H1 (cell line): ENCODE measurements around the gene RBMX2. TPM values are rescaled to one million over a fixed set of nuclear protein-coding genes. Genes with fewer than 3 reads are reported as not detected.

ENCODE experiments used
- HDAC6 ChIP-seq: IDR thresholded peaks from one replicate; pipeline ENCODE4 v1.7.1; 2012; ENCODE audit warnings: low read depth, mild to moderate bottlenecking, inconsistent platforms, low read length, moderate library complexity
- KDM5A ChIP-seq: fragments of 200-600 bp; IDR thresholded peaks from 2 replicates; pipeline ENCODE4 v1.7.1; 2012; ENCODE audit warnings: mild to moderate bottlenecking, low read length, inconsistent platforms, mixed read lengths
- POLR2A ChIP-seq, 2 experiments: IDR thresholded peaks; 1 replicate in 1 of 2; 2 replicates in 1 of 2; pipeline ENCODE4 v1.6.1; 2011; ENCODE audit warnings: low read depth in 2 of 2, low read length in 2 of 2, mild to moderate bottlenecking in 2 of 2; ENCODE audit errors: control extremely low read depth in 1 of 2
- polyA plus RNA-seq, 7 experiments: library from polyadenylated mRNA; depleted of rRNA in 3 of 7; stranded (reverse) in 5 of 7; unstranded in 2 of 7; fragments of >200 nt in 5 of 7; fragments of 200-250 nt in 2 of 7; gene quantifications; 1 replicate in 5 of 7; 2 replicates in 1 of 7; 4 replicates in 1 of 7; pipeline versions ENCODE4 v1.2.1 to v1.2.3, GENCODE V29; 2011 to 2013; ENCODE audit warnings: missing spikeins in 2 of 7, mixed read lengths in 2 of 7
- total RNA-seq: library from RNA; stranded (reverse); fragmentation: NEBNext Ultra II Directional; extraction: Animal tissue kit (Norgen Biotek cat#: 25700); gene quantifications from 2 replicates; pipeline ENCODE4 v1.2.1, GENCODE V29; 2021
- TF ChIP-seq, protein P1 (sequence below): fragments of 300-600 bp; sonication (generic); IDR thresholded peaks from 2 replicates; pipeline ENCODE4 v1.7.1; 2012; ENCODE audit warnings: low read length, moderate library complexity, mild to moderate bottlenecking, inconsistent platforms; ENCODE audit not compliant: insufficient replicate concordance

RBMX2 gene
- total and polyA plus RNA-seq, 2 of the 8 experiments (the other 6 are each of a cell fraction or from before 2014, with no cell fraction given), result 10.8 to 23.2 TPM

DNA sequence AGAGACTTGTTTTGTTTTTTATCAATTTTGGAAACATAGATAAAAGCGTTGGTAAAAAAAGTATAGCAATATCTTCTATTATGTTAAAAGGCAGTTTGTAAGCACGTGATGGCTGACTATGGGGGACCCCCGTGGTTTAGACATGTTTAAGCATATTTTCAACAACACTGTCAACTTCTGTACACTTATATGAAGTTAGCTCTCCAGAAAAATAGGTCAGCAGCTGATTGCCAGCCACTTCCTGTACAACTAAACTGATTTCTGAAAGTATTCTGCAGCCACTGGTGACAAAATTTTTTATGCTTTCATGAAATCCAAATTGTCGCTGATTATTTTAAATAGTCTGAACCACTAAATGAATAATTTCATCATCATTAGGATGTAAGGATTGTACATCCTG lies 45.2 kb downstream of the RBMX2 start (continued):
- TF ChIP-seq, protein P1, sequence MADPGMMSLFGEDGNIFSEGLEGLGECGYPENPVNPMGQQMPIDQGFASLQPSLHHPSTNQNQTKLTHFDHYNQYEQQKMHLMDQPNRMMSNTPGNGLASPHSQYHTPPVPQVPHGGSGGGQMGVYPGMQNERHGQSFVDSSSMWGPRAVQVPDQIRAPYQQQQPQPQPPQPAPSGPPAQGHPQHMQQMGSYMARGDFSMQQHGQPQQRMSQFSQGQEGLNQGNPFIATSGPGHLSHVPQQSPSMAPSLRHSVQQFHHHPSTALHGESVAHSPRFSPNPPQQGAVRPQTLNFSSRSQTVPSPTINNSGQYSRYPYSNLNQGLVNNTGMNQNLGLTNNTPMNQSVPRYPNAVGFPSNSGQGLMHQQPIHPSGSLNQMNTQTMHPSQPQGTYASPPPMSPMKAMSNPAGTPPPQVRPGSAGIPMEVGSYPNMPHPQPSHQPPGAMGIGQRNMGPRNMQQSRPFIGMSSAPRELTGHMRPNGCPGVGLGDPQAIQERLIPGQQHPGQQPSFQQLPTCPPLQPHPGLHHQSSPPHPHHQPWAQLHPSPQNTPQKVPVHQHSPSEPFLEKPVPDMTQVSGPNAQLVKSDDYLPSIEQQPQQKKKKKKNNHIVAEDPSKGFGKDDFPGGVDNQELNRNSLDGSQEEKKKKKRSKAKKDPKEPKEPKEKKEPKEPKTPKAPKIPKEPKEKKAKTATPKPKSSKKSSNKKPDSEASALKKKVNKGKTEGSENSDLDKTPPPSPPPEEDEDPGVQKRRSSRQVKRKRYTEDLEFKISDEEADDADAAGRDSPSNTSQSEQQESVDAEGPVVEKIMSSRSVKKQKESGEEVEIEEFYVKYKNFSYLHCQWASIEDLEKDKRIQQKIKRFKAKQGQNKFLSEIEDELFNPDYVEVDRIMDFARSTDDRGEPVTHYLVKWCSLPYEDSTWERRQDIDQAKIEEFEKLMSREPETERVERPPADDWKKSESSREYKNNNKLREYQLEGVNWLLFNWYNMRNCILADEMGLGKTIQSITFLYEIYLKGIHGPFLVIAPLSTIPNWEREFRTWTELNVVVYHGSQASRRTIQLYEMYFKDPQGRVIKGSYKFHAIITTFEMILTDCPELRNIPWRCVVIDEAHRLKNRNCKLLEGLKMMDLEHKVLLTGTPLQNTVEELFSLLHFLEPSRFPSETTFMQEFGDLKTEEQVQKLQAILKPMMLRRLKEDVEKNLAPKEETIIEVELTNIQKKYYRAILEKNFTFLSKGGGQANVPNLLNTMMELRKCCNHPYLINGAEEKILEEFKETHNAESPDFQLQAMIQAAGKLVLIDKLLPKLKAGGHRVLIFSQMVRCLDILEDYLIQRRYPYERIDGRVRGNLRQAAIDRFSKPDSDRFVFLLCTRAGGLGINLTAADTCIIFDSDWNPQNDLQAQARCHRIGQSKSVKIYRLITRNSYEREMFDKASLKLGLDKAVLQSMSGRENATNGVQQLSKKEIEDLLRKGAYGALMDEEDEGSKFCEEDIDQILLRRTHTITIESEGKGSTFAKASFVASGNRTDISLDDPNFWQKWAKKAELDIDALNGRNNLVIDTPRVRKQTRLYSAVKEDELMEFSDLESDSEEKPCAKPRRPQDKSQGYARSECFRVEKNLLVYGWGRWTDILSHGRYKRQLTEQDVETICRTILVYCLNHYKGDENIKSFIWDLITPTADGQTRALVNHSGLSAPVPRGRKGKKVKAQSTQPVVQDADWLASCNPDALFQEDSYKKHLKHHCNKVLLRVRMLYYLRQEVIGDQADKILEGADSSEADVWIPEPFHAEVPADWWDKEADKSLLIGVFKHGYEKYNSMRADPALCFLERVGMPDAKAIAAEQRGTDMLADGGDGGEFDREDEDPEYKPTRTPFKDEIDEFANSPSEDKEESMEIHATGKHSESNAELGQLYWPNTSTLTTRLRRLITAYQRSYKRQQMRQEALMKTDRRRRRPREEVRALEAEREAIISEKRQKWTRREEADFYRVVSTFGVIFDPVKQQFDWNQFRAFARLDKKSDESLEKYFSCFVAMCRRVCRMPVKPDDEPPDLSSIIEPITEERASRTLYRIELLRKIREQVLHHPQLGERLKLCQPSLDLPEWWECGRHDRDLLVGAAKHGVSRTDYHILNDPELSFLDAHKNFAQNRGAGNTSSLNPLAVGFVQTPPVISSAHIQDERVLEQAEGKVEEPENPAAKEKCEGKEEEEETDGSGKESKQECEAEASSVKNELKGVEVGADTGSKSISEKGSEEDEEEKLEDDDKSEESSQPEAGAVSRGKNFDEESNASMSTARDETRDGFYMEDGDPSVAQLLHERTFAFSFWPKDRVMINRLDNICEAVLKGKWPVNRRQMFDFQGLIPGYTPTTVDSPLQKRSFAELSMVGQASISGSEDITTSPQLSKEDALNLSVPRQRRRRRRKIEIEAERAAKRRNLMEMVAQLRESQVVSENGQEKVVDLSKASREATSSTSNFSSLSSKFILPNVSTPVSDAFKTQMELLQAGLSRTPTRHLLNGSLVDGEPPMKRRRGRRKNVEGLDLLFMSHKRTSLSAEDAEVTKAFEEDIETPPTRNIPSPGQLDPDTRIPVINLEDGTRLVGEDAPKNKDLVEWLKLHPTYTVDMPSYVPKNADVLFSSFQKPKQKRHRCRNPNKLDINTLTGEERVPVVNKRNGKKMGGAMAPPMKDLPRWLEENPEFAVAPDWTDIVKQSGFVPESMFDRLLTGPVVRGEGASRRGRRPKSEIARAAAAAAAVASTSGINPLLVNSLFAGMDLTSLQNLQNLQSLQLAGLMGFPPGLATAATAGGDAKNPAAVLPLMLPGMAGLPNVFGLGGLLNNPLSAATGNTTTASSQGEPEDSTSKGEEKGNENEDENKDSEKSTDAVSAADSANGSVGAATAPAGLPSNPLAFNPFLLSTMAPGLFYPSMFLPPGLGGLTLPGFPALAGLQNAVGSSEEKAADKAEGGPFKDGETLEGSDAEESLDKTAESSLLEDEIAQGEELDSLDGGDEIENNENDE, result no peak
- TF ChIP-seq POLR2A (IDR thresholded peaks at IDR 0.05; ENCODE audit: control extremely low read depth in 1 of 2, low read depth in 2 of 2, low read length in 2 of 2) (no peak), HDAC6 (no peak), KDM5A (no peak)
